IMR-90 (cell line): Measurements from ENCODE around the gene ABCB10. TPM values are rescaled to one million over a fixed set of nuclear protein-coding genes. Genes with fewer than 3 reads are reported as not detected.

Experiments used
- ATAC-seq: fragments of 200-7000 bp; cut with Tn5 transposase; 2 replicates; pipeline ENCODE4 v1.9.1; 2020; ENCODE audit warnings: low read depth, mild to moderate bottlenecking, moderate library complexity
- BruUV-seq: library from RNA; stranded (reverse); fragments of 400-500 nt; replicated peaks from 2 replicates; lab custom pipeline; 2021; lab: Mats Ljungman, UMichigan
- CTCF ChIA-PET: fragments of 300-600 bp; formaldehyde crosslinking; extraction: SDS; loops from one replicate; lab custom pipeline; 2021; ENCODE audit warnings: antibody characterized with exemption; lab: Yijun Ruan, JAX
- POLR2A ChIA-PET: fragments of 300-600 bp; sonication (Branson Sonifier 250); formaldehyde crosslinking; loops from one replicate; lab custom pipeline; 2022; ENCODE audit warnings: antibody characterized with exemption; ENCODE audit not compliant: unreplicated experiment; lab: Charles Lee
- DNase-seq: peaks from one replicate; pipeline ENCODE4 v3.0.0; 2013
- H2AFZ ChIP-seq: replicated peaks from 2 replicates; pipeline ENCODE3; 2013; ENCODE audit warnings: low read length, mild to moderate bottlenecking; ENCODE audit not compliant: poor library complexity
- H2AK5ac ChIP-seq: 2 replicates; pipeline ENCODE4 v1.6.1; 2013; ENCODE audit warnings: low read depth, low read length, inconsistent platforms
- H2AK9ac ChIP-seq: replicated peaks from 2 replicates; pipeline ENCODE3; 2013; ENCODE audit warnings: mild to moderate bottlenecking, low read depth, low read length, moderate library complexity; ENCODE audit not compliant: poor library complexity
- H2BK120ac ChIP-seq: 2 replicates; pipeline ENCODE4 v1.6.1; 2013; ENCODE audit warnings: low read depth, low read length, inconsistent platforms
- H2BK15ac ChIP-seq: 3 replicates; pipeline ENCODE4 v1.6.1; 2013; ENCODE audit warnings: low read depth, low read length, inconsistent platforms
- H2BK20ac ChIP-seq: 2 replicates; pipeline ENCODE4 v1.6.1; 2013; ENCODE audit warnings: low read depth, mild to moderate bottlenecking, inconsistent platforms, low read length, moderate library complexity
- H2BK5ac ChIP-seq: 2 replicates; pipeline ENCODE4 v1.6.1; 2013; ENCODE audit warnings: mild to moderate bottlenecking, low read depth, low read length, inconsistent platforms; ENCODE audit not compliant: poor library complexity, severe bottlenecking
- H3K14ac ChIP-seq: replicated peaks from 2 replicates; pipeline ENCODE4 v1.6.1; 2013; ENCODE audit warnings: low read depth, low read length, inconsistent platforms
- H3K18ac ChIP-seq: 2 replicates; pipeline ENCODE4 v1.6.1; 2013; ENCODE audit warnings: low read depth, low read length, control low read depth
- H3K23ac ChIP-seq: 2 replicates; pipeline ENCODE4 v1.6.1; 2013; ENCODE audit warnings: low read depth, low read length, inconsistent platforms
- H3K27ac ChIP-seq: 2 replicates; pipeline ENCODE4 v1.5.1; 2013; ENCODE audit warnings: mild to moderate bottlenecking, control low read depth, low read length; ENCODE audit not compliant: insufficient read depth
- H3K27me3 ChIP-seq: 2 replicates; pipeline ENCODE4 v1.6.1; 2013; ENCODE audit warnings: low read length; ENCODE audit not compliant: control insufficient read depth, insufficient read depth
- H3K36me3 ChIP-seq: 2 replicates; pipeline ENCODE4 v1.6.1; 2013; ENCODE audit warnings: low read length, mixed read lengths; ENCODE audit not compliant: control insufficient read depth, insufficient read depth
- H3K4ac ChIP-seq: 2 replicates; pipeline ENCODE4 v1.6.1; 2013; ENCODE audit warnings: low read depth, low read length, inconsistent platforms
- H3K4me1 ChIP-seq: 2 replicates; pipeline ENCODE4 v1.6.1; 2013; ENCODE audit warnings: low read length, mixed read lengths; ENCODE audit not compliant: control insufficient read depth, insufficient read depth
- H3K4me2 ChIP-seq: 2 replicates; pipeline ENCODE4 v1.6.1; 2013; ENCODE audit warnings: low read depth, mild to moderate bottlenecking, control low read depth, low read length, moderate library complexity
- H3K4me3 ChIP-seq: 2 replicates; pipeline ENCODE4 v1.5.1; 2013; ENCODE audit warnings: low read depth, mild to moderate bottlenecking, control low read depth, low read length, moderate library complexity; ENCODE audit not compliant: insufficient read depth
- H3K56ac ChIP-seq: 2 replicates; pipeline ENCODE4 v1.6.1; 2013; ENCODE audit warnings: low read length, inconsistent platforms; ENCODE audit not compliant: insufficient read depth; ENCODE audit errors: extremely low read depth
- H3K79me1 ChIP-seq, 2 experiments: 2 replicates each; pipeline ENCODE4 v1.6.1; 2013; ENCODE audit warnings: low read length in 2 of 2, inconsistent platforms in 1 of 2, low read depth in 1 of 2
- H3K9ac ChIP-seq: 2 replicates; pipeline ENCODE4 v1.6.1; 2013; ENCODE audit warnings: low read depth, low read length, control low read depth
- H3K9me1 ChIP-seq: 2 replicates; pipeline ENCODE4 v1.6.1; 2013; ENCODE audit warnings: low read length, inconsistent platforms; ENCODE audit not compliant: insufficient read depth
- H3K9me3 ChIP-seq: 2 replicates; pipeline ENCODE4 v1.6.1; 2013; ENCODE audit warnings: low read length; ENCODE audit not compliant: control insufficient read depth, insufficient read depth
- H4K20me1 ChIP-seq: 2 replicates; pipeline ENCODE4 v1.6.1; 2013; ENCODE audit warnings: low read length, inconsistent platforms; ENCODE audit not compliant: insufficient read depth
- H4K5ac ChIP-seq: 2 replicates; pipeline ENCODE4 v1.6.1; 2013; ENCODE audit warnings: mild to moderate bottlenecking, low read depth, low read length, control low read depth
- H4K8ac ChIP-seq, 2 experiments: 2 replicates each; pipeline ENCODE4 v1.6.1; 2013; ENCODE audit warnings: low read depth in 2 of 2, low read length in 2 of 2, control low read depth in 1 of 2, inconsistent platforms in 1 of 2
- H4K91ac ChIP-seq: 2 replicates; pipeline ENCODE4 v1.6.1; 2013; ENCODE audit warnings: low read depth, low read length, inconsistent platforms; ENCODE audit not compliant: insufficient read depth
- BHLHE40 ChIP-seq: fragments of 150-350 bp; IDR thresholded peaks from 2 replicates; pipeline ENCODE4 v1.6.1; 2016; ENCODE audit warnings: mild to moderate bottlenecking, low read depth, low read length
- CEBPB ChIP-seq: IDR thresholded peaks from 2 replicates; pipeline ENCODE4 v1.6.1; 2012; ENCODE audit warnings: low read depth, low read length, improper control_type of control experiment
- CHD1 ChIP-seq: IDR thresholded peaks from 2 replicates; pipeline ENCODE4 v1.6.1; 2012; ENCODE audit warnings: low read depth, low read length, improper control_type of control experiment
- FOS ChIP-seq: fragments of 150-350 bp; IDR thresholded peaks from 2 replicates; pipeline ENCODE4 v1.6.1; 2016; ENCODE audit warnings: low read depth, low read length
- MAFK ChIP-seq: IDR thresholded peaks from 2 replicates; pipeline ENCODE4 v1.6.1; 2012; ENCODE audit warnings: low read depth, low read length, improper control_type of control experiment
- MAZ ChIP-seq: IDR thresholded peaks from 2 replicates; pipeline ENCODE4 v1.6.1; 2012; ENCODE audit warnings: low read depth, mild to moderate bottlenecking, low read length, improper control_type of control experiment, moderate library complexity, borderline replicate concordance
- MXI1 ChIP-seq: IDR thresholded peaks from 2 replicates; pipeline ENCODE4 v1.6.1; 2012; ENCODE audit warnings: low read depth, mild to moderate bottlenecking, low read length, moderate library complexity, borderline replicate concordance
- NFE2L2 ChIP-seq: fragments of 150-350 bp; IDR thresholded peaks from 2 replicates; pipeline ENCODE4 v1.6.1; 2016; ENCODE audit warnings: low read depth, mild to moderate bottlenecking, low read length
- POLR2A ChIP-seq: IDR thresholded peaks from 2 replicates; pipeline ENCODE4 v1.6.1; 2012; ENCODE audit warnings: mild to moderate bottlenecking, low read depth, low read length
- RAD21 ChIP-seq: IDR thresholded peaks from 2 replicates; pipeline ENCODE4 v1.6.1; 2012; ENCODE audit warnings: low read length, improper control_type of control experiment
- RCOR1 ChIP-seq: IDR thresholded peaks from 2 replicates; pipeline ENCODE4 v1.6.1; 2012; ENCODE audit warnings: mild to moderate bottlenecking, low read length, improper control_type of control experiment; ENCODE audit not compliant: insufficient replicate concordance
- RFX5 ChIP-seq: IDR thresholded peaks from 2 replicates; pipeline ENCODE4 v1.8.0; 2012; ENCODE audit warnings: low read depth, mild to moderate bottlenecking, low read length, moderate library complexity
- SMC3 ChIP-seq: fragments of 150-350 bp; IDR thresholded peaks from 2 replicates; pipeline ENCODE4 v1.6.1; 2016; ENCODE audit warnings: low read depth, mild to moderate bottlenecking, antibody characterized with exemption, low read length, moderate library complexity
- WGBS, 2 experiments: methylation state at CpG; one replicate each; pipeline versions ENCODE4 v1.1.5 to v1.1.7; 2013; ENCODE audit warnings: missing lambda C conversion rate in 2 of 2; ENCODE audit not compliant: insufficient read length in 1 of 2; ENCODE audit errors: extremely low coverage in 2 of 2; 5-methylcytosine and 5-hydroxymethylcytosine counted together
- dilution Hi-C: fragments of 300-500 bp; cut with HindIII; formaldehyde crosslinking; loops from one replicate; pipeline ENCODE4 v1.14.3; 2018; ENCODE audit warnings: low sequenced_read_pairs; ENCODE audit not compliant: unreplicated experiment
- in situ Hi-C: fragments of 300-500 bp; cut with MboI; formaldehyde crosslinking; loops from 3 replicates; pipeline ENCODE4 v1.14.3; 2019; ENCODE audit warnings: low sequenced_read_pairs, inconsistent platforms, mixed read lengths
- intact Hi-C: fragments of 100-400 bp; cut with micrococcal nuclease; formaldehyde crosslinking; loops from 2 replicates; pipeline ENCODE4 v1.10.0; 2022
- polyA plus RNA-seq, 3 experiments: library from polyadenylated mRNA; depleted of rRNA; stranded (reverse); fragments of >200 nt; gene quantifications; 2 replicates each; pipeline ENCODE4 v1.2.3, GENCODE V29; 2012; ENCODE audit warnings: low replicate concordance in 1 of 3
- total RNA-seq: library from RNA; depleted of rRNA; stranded (reverse); fragments of >200 nt; gene quantifications from 2 replicates; pipeline ENCODE4 v1.2.3, GENCODE V29; 2012
- TF ChIP-seq, protein P1 (sequence below): fragments of 150-350 bp; IDR thresholded peaks from 2 replicates; pipeline ENCODE4 v1.6.1; 2017; ENCODE audit warnings: mild to moderate bottlenecking, antibody characterized with exemption, low read length, low read depth
- TF ChIP-seq, protein P2 (sequence below): fragments of 150-350 bp; IDR thresholded peaks from 2 replicates; pipeline ENCODE4 v1.6.1; 2016; ENCODE audit warnings: low read depth, mild to moderate bottlenecking, low read length, moderate library complexity, borderline replicate concordance
- TF ChIP-seq, protein P3 (sequence below): conservative IDR thresholded peaks from 2 replicates; pipeline ENCODE4 v1.5.1; 2012; ENCODE audit warnings: mild to moderate bottlenecking, low read depth, low read length, improper control_type of control experiment

The ABCB10 gene
- total and polyA plus RNA-seq, 2 of the 4 experiments (the other 2 are of a cell fraction), result 6.5 to 10.9 TPM

DNA sequence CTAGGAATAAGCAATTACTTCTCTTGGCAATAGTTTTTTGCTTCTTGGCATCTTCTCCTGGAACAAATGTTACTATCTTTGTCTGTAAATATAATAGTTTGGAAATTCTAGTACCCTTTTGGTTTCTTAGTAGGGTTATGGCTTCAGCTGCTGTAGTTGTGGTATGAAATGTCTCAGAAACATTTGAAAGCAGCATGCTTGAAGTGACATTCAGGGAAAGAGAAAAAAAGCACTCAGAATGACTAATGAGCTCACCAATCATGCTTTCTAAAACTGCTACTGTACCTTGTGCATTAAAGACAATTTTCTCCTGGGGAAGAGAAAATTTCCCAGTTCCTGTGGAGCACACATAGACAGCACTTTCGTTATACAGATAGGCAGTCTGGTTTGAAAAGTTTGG is 71.3 kb downstream of the ABCB10 start:
- H3K27ac ChIP-seq, result no peak overlapping the region
- in situ Hi-C loops, result no loop called here
- H3K4me3 ChIP-seq, result no peak overlapping the region
- H2BK20ac ChIP-seq, result no peak overlapping the region
- no peak overlapping the region for H3K9ac ChIP-seq
- H3K18ac ChIP-seq, result no peak overlapping the region
- dilution Hi-C loops, result loop anchor here (25.0 kb wide), 1 partner anchor 225 kb away; the partner anchor contains the start of gene RAB4A
- H3K14ac ChIP-seq, result no peak overlapping the region
- no peak overlapping the region for H4K8ac ChIP-seq
- H3K9me1 ChIP-seq, result no peaks in the 10 kb centered on the region
- no peaks in the 10 kb centered on the region for H4K20me1 ChIP-seq
- H3K79me1 ChIP-seq, result no peaks in the 10 kb centered on the region
- no peak overlapping the region for H2AK5ac ChIP-seq
- peaks cover 28% of the 10 kb centered on the region for H3K36me3 ChIP-seq
- H2BK120ac ChIP-seq, result no peak overlapping the region
- no peaks in the 10 kb centered on the region for H3K4me1 ChIP-seq
- no peak overlapping the region for H2BK15ac ChIP-seq
- intact Hi-C loops, result no loop called here
- ChIA-PET POLR2A (no interaction called here), CTCF (no interaction called here)
- no peak for TF ChIP-seq RCOR1
- no peak for TF ChIP-seq RAD21
- TF ChIP-seq, protein P1, sequence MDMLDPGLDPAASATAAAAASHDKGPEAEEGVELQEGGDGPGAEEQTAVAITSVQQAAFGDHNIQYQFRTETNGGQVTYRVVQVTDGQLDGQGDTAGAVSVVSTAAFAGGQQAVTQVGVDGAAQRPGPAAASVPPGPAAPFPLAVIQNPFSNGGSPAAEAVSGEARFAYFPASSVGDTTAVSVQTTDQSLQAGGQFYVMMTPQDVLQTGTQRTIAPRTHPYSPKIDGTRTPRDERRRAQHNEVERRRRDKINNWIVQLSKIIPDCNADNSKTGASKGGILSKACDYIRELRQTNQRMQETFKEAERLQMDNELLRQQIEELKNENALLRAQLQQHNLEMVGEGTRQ, result no peak
- no peak for TF ChIP-seq POLR2A
- no peak for TF ChIP-seq FOS
- no peak for TF ChIP-seq NFE2L2
- TF ChIP-seq BHLHE40, result no peak
- TF ChIP-seq, protein P2, sequence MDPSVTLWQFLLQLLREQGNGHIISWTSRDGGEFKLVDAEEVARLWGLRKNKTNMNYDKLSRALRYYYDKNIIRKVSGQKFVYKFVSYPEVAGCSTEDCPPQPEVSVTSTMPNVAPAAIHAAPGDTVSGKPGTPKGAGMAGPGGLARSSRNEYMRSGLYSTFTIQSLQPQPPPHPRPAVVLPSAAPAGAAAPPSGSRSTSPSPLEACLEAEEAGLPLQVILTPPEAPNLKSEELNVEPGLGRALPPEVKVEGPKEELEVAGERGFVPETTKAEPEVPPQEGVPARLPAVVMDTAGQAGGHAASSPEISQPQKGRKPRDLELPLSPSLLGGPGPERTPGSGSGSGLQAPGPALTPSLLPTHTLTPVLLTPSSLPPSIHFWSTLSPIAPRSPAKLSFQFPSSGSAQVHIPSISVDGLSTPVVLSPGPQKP, result no peak
- no peak for TF ChIP-seq CHD1
- no peak for TF ChIP-seq MAZ
- no peak for TF ChIP-seq SMC3
- TF ChIP-seq, protein P3, sequence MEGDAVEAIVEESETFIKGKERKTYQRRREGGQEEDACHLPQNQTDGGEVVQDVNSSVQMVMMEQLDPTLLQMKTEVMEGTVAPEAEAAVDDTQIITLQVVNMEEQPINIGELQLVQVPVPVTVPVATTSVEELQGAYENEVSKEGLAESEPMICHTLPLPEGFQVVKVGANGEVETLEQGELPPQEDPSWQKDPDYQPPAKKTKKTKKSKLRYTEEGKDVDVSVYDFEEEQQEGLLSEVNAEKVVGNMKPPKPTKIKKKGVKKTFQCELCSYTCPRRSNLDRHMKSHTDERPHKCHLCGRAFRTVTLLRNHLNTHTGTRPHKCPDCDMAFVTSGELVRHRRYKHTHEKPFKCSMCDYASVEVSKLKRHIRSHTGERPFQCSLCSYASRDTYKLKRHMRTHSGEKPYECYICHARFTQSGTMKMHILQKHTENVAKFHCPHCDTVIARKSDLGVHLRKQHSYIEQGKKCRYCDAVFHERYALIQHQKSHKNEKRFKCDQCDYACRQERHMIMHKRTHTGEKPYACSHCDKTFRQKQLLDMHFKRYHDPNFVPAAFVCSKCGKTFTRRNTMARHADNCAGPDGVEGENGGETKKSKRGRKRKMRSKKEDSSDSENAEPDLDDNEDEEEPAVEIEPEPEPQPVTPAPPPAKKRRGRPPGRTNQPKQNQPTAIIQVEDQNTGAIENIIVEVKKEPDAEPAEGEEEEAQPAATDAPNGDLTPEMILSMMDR, result no peak
- no peak for TF ChIP-seq RFX5
- no peak for TF ChIP-seq CEBPB
- TF ChIP-seq MXI1, result no peak
- TF ChIP-seq MAFK, result no peak
- no peak for ATAC-seq
- H3K56ac ChIP-seq, result no peak overlapping the region
- no peak for DNase-seq
- no peak overlapping the region for H4K5ac ChIP-seq
- H2AFZ ChIP-seq, result no peak overlapping the region
- no peak overlapping the region for H2AK9ac ChIP-seq
- no peaks in the 10 kb centered on the region for H3K27me3 ChIP-seq
- H3K4ac ChIP-seq, result no peak overlapping the region
- no peak overlapping the region for H2BK5ac ChIP-seq
- no CpG with 5 or more reads among the region's 1 CpG for WGBS, 2 experiments
- BruUV-seq, result no TSS peak
- no peak overlapping the region for H4K91ac ChIP-seq
- H3K4me2 ChIP-seq, result no peak overlapping the region
- no peaks in the 10 kb centered on the region for H3K9me3 ChIP-seq
- no peak overlapping the region for H3K23ac ChIP-seq
